ENCODE data around the gene RBCK1.

The RBCK1 gene

GRCh38 chr20:472137-472846 is 64.2 kb downstream of the RBCK1 start:
- ATAC-seq = no peak
- TF ChIP-seq ZNF70 (CRISPR knock-in tag; IDR thresholded peaks at IDR 0.05) (no peak), ZFP30 (CRISPR knock-in tag; IDR thresholded peaks at IDR 0.05) (no peak), SNAI2 (CRISPR knock-in tag; IDR thresholded peaks at IDR 0.05) (no peak), ZNF8 (CRISPR knock-in tag; IDR thresholded peaks at IDR 0.05) (no peak), TCF4 (CRISPR knock-in tag; IDR thresholded peaks at IDR 0.05; ENCODE audit: borderline replicate concordance) (no peak), CSDC2 (CRISPR knock-in tag; IDR thresholded peaks at IDR 0.05) (no peak), OSR1 (CRISPR knock-in tag; IDR thresholded peaks at IDR 0.05) (no peak), POU6F1 (CRISPR knock-in tag; IDR thresholded peaks at IDR 0.05; ENCODE audit: borderline replicate concordance, low read depth) (no peak), GLIS3 (CRISPR knock-in tag; IDR thresholded peaks at IDR 0.05) (no peak), ZC3H10 (CRISPR knock-in tag; IDR thresholded peaks at IDR 0.05) (no peak), ISL1 (CRISPR knock-in tag; IDR thresholded peaks at IDR 0.05) (no peak), CSRNP3 (CRISPR knock-in tag; IDR thresholded peaks at IDR 0.05) (no peak), CREB5 (CRISPR knock-in tag; IDR thresholded peaks at IDR 0.05; ENCODE audit: low read depth) (no peak), TSHZ2 (CRISPR knock-in tag; IDR thresholded peaks at IDR 0.05) (no peak), ARNTL (CRISPR knock-in tag; IDR thresholded peaks at IDR 0.05; ENCODE audit: borderline replicate concordance, low read depth) (no peak), TOX (CRISPR knock-in tag; IDR thresholded peaks at IDR 0.05; ENCODE audit: borderline replicate concordance) (no peak)
- TF ChIP-seq, protein P1, sequence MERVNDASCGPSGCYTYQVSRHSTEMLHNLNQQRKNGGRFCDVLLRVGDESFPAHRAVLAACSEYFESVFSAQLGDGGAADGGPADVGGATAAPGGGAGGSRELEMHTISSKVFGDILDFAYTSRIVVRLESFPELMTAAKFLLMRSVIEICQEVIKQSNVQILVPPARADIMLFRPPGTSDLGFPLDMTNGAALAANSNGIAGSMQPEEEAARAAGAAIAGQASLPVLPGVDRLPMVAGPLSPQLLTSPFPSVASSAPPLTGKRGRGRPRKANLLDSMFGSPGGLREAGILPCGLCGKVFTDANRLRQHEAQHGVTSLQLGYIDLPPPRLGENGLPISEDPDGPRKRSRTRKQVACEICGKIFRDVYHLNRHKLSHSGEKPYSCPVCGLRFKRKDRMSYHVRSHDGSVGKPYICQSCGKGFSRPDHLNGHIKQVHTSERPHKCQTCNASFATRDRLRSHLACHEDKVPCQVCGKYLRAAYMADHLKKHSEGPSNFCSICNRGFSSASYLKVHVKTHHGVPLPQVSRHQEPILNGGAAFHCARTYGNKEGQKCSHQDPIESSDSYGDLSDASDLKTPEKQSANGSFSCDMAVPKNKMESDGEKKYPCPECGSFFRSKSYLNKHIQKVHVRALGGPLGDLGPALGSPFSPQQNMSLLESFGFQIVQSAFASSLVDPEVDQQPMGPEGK (CRISPR knock-in tag; IDR thresholded peaks at IDR 0.05; ENCODE audit: borderline replicate concordance) = no peak

GRCh38 chr20:472889-473292 is 64.8 kb downstream of the RBCK1 start:
- no peak for TF ChIP-seq POU6F1 (CRISPR knock-in tag; IDR thresholded peaks at IDR 0.05; ENCODE audit: borderline replicate concordance, low read depth)
- TF ChIP-seq, protein P1 (CRISPR knock-in tag; IDR thresholded peaks at IDR 0.05; ENCODE audit: borderline replicate concordance) = no peak
- no peak for TF ChIP-seq CREB5 (CRISPR knock-in tag; IDR thresholded peaks at IDR 0.05; ENCODE audit: low read depth)
- ATAC-seq = no peak

All from SK-N-SH treated with all-trans-retinoic acid at 6 μM for 48 hours (cell line).